Measurements from ENCODE around the gene CEP55.

GRCh38 chr10:93447019-93447418 lies 49.4 kb upstream of the CEP55 start:
- no peak for TF ChIP-seq CTCF (conservative IDR thresholded peaks at IDR 0.05; ENCODE audit: low read depth, low read length)
- no peak for TF ChIP-seq EZH2 (IDR thresholded peaks at IDR 0.05; ENCODE audit: borderline replicate concordance, low read depth, low read length, poor library complexity, severe bottlenecking)
